ENCODE measurements around the gene PPP1R27.

PPP1R27 gene

DNA sequence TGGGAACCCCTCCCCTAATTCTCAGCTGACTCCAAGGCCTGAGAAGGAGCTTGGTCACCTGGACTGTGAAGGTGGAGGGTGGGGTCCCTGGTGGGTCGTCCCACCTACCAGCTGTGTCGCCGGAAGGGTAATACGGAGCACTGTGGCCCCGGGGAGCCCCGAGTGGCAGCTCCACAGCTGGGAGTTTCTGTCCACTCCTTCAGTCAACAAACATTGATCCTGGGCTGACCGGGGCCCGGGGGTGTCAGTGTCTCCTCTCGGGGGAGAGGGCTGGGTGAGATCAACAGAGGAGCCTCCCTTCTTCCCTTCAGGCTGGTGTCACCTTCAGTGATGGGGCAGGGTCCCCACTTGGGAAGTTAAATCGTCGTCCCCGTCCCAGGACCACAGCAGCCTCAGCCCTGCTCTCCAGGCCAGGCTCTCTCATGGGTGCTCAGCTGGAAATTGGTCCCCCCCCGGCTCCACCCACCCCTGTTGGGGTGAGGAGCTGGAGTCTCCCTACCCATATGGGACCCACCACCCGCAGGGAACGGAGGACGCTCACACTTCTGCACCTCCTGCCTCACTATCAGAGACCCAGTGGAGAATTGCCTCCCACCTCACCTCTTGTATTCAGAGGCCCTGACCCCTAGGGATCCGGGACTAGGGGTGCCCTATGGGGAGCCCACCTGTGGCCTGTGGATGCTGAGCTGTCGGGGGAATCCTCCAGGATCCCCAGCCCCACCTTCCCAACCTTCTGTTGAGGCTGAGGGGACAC lies 29.0 kb downstream of the PPP1R27 start:
- no peak for DNase-seq (ENCODE audit: low read depth, low spot score)

DNA sequence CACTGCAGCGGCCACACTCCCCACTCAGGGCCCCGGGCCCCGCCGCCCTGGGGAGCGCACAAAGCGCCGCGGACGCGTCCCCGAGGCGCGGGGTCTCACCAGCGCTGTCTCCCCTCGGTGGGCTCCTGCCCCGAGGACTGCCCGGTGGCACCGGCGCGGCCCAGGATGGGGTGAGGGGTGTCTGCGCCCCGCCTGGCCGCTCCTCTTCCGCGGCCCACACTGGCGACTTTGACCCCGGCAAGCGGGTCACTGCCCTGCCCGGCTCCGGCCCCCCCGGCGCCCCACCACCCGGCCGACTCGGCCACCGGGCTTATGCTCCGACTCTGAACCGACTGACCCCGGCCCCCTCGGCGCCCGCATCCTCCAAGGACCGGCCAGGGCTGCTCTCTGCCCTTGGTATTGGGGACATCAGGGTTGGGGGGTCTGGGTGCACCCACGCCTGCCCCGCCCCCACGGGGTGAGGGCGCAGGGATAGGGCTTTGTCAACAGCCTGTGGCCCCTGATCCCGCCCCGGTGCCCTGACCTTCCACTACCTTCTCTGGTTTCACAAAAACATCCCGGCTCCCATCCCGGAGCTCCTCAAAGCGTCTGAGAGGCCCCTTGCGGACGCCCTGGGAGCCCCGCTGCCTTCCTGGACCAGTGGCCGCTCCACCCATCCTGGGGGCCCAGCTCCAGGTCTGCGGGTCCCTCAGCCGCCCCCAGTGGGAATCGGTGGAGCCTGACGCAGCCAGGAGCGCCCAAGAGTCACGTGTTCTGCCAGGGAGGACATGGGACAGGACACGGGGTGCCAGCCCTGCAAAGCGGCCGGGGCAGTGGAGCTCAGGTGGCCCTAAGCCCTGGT lies 30.1 kb downstream of the PPP1R27 start:
- no peak for DNase-seq (ENCODE audit: low read depth, low spot score)

DNA sequence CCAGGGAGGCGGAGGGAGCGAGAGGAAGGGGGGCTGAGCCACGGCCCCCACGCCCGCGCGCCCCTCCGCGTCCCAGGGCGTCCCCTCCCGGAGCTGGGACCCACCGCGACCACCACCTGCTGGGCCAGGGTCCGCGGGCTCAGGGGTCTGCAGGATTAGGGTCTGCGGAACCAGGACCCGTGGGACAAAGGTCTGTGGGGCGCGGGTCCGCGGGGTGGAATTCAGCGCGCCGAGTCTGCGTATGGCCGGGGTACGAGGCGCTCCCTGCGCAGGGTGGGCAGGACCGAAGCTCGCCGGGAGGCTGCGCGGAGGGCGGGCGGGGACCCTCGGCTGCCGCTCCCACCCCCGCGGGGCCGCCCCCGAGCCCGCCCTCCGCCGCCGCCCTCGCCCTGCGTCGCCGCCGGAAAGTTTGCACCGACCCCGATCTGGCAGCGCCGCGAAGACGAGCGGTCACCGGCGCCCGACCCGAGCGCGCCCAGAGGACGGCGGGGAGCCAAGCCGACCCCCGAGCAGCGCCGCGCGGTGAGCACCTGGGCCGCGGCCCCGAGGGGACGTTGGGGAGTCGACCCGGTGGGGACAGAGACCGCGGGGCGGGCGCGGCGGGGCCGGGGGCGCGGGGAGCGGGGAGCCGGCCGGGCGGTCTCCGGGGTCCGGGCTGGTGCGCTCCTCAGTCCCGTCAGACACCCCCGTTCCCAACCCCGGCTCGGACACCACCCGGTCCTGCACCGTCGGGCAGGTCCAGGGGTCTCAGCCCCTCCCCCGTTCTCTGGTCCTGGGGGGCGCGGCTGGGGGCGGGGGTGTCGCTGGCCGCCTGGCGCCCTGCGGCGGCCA lies 30.9 kb downstream of the PPP1R27 start, which contains the start of gene GCGR:
Gene GCGR (plus strand): TSS at position 423 of the 831 bp plus-strand sequence. CDS start 4,869 bp downstream, outside the sequence.
- no peak for DNase-seq (ENCODE audit: low read depth, low spot score)

DNA sequence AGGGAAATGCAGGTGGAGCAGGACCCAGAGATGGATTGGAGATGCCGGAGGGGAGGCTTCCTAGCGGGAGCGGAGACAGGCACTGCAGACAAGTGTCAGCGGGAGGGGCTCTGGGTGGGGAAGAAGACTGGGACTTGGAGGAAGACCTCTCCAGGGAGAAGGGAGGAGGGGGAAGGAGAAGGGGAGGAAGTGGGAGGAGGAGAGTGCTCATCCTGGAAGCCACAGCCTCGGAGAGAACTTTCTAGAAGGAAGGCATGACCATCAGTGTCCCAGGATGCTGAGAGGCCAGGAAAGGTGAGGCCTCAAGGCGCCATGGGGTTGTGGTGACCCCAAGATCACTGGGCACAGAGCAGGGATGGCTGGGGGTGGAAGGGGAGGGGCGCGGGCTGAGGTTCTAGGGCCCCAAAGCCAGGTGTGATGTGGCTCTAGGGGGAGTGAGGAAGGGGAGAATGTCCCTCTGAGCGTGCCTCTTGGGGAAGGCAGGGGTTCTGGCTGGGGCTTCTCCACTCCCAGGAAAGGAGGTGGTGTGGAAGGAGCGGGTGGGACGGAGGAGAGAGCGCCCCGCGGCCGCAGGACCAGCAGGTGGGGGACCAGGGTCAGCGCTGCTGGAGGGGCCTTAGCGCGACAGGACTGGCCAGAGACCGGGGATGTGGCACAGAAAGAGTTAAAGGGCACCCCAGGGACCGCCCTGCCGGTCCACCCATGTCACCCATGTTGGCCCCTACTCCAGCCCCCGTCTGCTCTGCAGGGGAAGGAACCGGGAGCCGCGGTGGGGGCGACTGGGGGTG lies 31.8 kb downstream of the PPP1R27 start:
- DNase-seq (ENCODE audit: low read depth, low spot score) = no peak

DNA sequence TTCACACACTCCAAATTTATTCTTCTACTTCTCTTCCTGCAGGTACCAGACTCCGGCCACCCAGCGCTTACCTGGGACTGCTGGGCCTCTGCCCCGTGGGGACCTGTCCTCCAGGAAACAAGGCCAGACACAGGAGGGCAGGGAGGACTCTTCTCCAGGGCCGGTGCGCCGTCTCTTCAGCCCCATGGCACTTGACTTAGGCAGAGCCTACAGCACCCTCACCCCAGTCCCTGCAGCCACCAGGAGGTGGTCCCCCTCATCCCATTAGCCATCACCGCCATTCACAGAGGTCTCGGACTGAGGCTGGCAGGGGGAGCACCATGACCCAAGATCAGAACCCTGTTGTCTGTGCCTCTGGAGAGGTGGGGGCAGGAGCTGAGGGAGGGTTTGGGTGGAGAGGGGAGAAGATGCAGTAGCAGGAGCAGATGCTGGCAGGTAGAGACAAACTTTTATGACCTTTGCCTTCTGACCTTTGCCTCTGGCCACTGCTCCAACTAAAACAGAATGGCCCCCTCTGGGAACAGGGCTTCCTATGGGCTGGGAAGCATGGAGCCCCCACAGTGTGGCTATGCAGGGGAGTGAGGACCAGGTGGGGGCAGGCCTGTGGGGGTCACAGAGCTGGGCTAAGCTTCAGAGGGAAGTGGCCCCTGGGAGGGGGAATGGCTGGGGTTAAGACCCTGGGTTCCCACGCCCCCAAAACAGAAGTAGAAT lies 32.6 kb downstream of the PPP1R27 start:
- no peak for DNase-seq (ENCODE audit: low read depth, low spot score)

DNA sequence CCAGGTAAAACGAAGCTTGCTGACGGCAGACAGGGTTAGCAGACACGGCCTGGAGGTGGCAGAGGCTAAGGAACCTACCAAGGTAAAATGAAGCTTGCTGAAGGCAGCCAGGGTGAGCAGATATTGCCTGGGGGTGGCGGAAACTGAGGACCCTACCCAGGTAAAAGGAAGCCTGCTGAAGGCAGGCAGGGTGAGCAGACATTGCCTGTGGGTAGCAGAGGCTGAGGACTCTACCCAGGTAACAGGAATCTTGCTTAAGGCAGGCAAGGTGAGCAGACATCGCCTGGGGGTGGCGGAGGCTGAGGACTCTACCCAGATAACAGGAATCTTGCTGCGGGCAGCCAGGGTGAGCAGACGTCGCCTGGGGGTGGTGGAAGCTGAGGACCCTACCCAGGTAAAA lies 33.5 kb downstream of the PPP1R27 start:
- DNase-seq (ENCODE audit: low read depth, low spot score) = no peak

DNA sequence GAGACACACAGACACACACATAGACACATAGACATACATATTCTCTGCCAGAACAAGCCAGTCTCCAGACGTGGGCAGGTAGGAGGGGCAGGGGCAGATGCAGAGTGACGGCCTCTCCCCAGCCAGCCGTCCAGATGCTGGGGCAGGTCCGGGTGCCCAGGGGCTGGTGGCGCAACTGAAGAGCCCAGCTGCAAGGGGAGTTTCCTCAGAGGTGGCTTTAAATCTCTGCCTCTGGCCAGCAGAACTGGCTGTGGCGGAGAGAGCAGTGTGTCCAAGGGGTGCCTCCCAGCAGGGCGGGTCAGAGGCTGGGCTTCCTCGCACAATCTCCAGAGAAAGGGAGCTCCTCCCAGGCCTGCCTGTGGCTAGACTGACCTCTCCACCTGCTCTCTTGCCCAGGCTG lies 40.3 kb downstream of the PPP1R27 start:
- DNase-seq (ENCODE audit: low read depth, low spot score) = no peak

DNA sequence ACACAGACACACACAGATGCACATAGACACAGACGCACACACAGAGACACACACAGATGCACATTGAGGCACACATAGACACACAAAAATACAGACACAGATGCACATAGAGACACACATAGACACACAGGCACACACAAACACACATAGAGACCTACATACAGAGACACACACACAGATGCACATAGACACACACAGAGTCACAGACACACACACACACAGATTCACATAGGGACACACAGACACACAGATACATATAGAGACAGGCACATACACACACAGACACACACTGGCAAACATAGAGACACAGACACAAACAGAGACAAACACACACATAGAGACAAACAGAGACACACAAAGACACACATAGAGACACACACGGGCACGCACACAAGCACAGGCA lies 40.8 kb downstream of the PPP1R27 start:
- DNase-seq (ENCODE audit: low read depth, low spot score) = no peak

DNA sequence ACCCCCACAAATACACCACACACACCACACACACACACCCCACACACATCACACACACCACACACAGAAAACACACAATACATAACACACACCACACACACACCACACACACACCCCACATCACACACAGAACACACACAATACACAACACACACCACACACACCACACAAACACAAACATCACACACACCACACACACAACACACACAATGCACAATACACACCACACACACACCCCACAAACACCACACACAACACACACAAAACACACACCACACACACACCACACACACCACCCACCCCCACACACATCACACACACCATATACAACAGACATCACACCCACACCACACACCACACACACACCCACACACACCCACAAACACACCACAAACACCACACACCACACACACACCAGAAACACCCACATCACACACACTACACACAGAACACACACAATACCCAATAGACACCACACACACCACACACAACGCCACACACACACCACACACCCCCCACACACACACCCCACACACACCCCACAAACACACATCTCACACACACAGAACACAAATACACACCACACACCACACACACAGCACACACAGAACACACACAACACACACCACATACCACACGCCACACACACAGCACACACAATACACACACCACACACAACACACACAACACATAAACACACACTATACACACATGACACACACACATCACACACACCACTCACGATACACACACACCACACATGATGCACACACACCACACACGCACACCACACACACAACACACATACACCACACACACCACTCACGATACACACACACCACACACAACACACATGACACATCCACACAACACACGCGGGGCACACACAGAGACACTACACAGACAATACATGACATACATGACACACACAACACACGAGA lies 41.9 kb downstream of the PPP1R27 start:
- no peak for DNase-seq (ENCODE audit: low read depth, low spot score)

Measured in activated naive CD8-positive, alpha-beta T cell treated with anti-CD3 and anti-CD28 coated beads, Interleukin-2, amount 50 U/mL, for 16 hours (primary cell).